Measurements from ENCODE around the gene TRERF1. TPM values are rescaled to one million over a fixed set of nuclear protein-coding genes. Genes with fewer than 3 reads are reported as not detected.

The TRERF1 gene
- total RNA-seq, 6 experiments from 2014 or later: 10.5 to 16.4 (median 15.2) TPM

GRCh38 chr6:42182101-42182500, 269.6 kb downstream of the TRERF1 start:
- no peaks in the 10 kb centered on the region for H3K9me3 Mint-ChIP-seq
- peaks cover 16% of the 10 kb centered on the region for H3K27me3 Mint-ChIP-seq (ENCODE audit: insufficient read depth)
- no peaks in the 10 kb centered on the region for H3K36me3 Mint-ChIP-seq (ENCODE audit: low read depth)
- no peak overlapping the region for H3K27ac Mint-ChIP-seq
- no peak for DNase-seq
- TF ChIP-seq CTCF (IDR thresholded peaks at IDR 0.05): no peak
- H3K4me1 Mint-ChIP-seq (ENCODE audit: low read depth): peaks cover 8% of the 10 kb centered on the region
- H3K4me3 Mint-ChIP-seq: no peak overlapping the region

- TF ChIP-seq CTCF (IDR thresholded peaks at IDR 0.05): no peak
- DNase-seq: no peak
- Mint-ChIP-seq H3K27me3 (ENCODE audit: insufficient read depth) (peaks cover 12% of the 10 kb centered on the region), H3K4me1 (ENCODE audit: low read depth) (peaks cover 8% of the 10 kb centered on the region), H3K4me3 (no peak overlapping the region), H3K9me3 (no peaks in the 10 kb centered on the region), H3K36me3 (ENCODE audit: low read depth) (no peaks in the 10 kb centered on the region), H3K27ac (no peak overlapping the region)
Measured at GRCh38 chr6:42179945-42180313, 271.8 kb downstream of the TRERF1 start.

GRCh38 chr6:42179261-42179944, 272.3 kb downstream of the TRERF1 start:
- H3K9me3 Mint-ChIP-seq: no peaks in the 10 kb centered on the region
- TF ChIP-seq CTCF (IDR thresholded peaks at IDR 0.05): no peak

GRCh38 chr6:42177514-42178364, 274.0 kb downstream of the TRERF1 start:
- Mint-ChIP-seq H3K27ac (no peak overlapping the region), H3K9me3 (no peaks in the 10 kb centered on the region), H3K36me3 (ENCODE audit: low read depth) (no peaks in the 10 kb centered on the region), H3K4me3 (no peak overlapping the region), H3K27me3 (ENCODE audit: insufficient read depth) (peaks cover 11% of the 10 kb centered on the region), H3K4me1 (ENCODE audit: low read depth) (peaks cover 8% of the 10 kb centered on the region)
- no peak for TF ChIP-seq CTCF (IDR thresholded peaks at IDR 0.05)
- DNase-seq: no peak

More at GRCh38 chr6:42179261-42179944, 272.3 kb downstream of the TRERF1 start:
- Mint-ChIP-seq H3K27ac (no peak overlapping the region), H3K4me3 (no peak overlapping the region), H3K27me3 (ENCODE audit: insufficient read depth) (peaks cover 12% of the 10 kb centered on the region), H3K36me3 (ENCODE audit: low read depth) (no peaks in the 10 kb centered on the region), H3K4me1 (ENCODE audit: low read depth) (peaks cover 8% of the 10 kb centered on the region)
- DNase-seq: no peak

GRCh38 chr6:42176981-42177380, 274.7 kb downstream of the TRERF1 start:
- peaks cover 10% of the 10 kb centered on the region for H3K27me3 Mint-ChIP-seq (ENCODE audit: insufficient read depth)
- no peak for DNase-seq
- H3K4me3 Mint-ChIP-seq: no peak overlapping the region
- no peaks in the 10 kb centered on the region for H3K9me3 Mint-ChIP-seq
- H3K36me3 Mint-ChIP-seq (ENCODE audit: low read depth): no peaks in the 10 kb centered on the region
- peaks cover 8% of the 10 kb centered on the region for H3K4me1 Mint-ChIP-seq (ENCODE audit: low read depth)
- no peak for TF ChIP-seq CTCF (IDR thresholded peaks at IDR 0.05)
- H3K27ac Mint-ChIP-seq: no peak overlapping the region

All from HFFc6 (cell line).